ENCODE results near the gene TEP1.

DNA sequence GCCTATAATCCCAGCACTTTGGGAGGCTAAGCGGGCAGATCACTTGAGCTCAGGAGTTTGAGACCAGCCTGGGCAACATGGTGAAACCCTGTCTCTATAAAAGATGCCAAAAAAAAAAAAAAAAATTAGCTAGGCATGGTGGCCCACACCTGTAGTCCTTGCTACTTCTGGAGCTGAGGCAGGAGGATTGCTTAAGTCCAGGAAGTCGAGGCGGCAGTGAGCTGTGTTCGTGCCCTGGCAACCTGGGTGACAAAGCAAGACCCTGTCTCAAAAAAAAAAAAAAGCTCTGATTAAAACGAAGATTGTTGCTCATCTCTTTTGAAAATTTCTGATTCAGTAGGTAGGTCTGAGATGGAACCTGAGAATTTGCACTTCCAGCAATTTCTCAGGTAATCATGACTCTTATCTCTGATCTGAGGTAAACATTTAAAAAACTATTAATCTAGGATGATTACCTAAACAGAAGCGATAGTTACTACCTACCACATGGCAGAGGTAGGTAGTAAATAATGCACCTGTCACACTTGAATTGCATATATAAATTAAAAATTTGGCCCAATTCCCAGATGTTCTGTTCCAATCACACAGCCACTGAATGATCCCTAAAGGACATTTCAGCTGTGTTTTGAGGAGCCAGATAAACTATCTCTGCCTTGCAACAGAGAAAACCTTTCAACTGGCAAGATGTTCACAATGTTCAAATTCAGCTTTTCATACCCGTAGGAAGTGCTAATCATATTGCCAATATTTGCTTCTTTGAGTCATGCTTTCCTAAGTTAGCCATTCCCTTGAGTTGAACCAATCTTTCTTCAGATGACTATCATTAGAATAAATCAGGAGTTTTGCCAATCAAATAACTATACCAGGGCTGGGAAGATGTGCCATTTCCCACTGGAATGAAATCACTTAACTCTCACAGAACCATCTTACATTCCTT is 4.2 kb upstream of the TEP1 start:
- TF ChIP-seq CTCF (IDR thresholded peaks at IDR 0.05) = no peak
- TF ChIP-seq POLR2A (IDR thresholded peaks at IDR 0.05) = no peak
- no peak for TF ChIP-seq EP300 (IDR thresholded peaks at IDR 0.05)

All from gastroesophageal sphincter (tissue), 3 donors.